MM.1S (cell line): ENCODE data around the gene CDK5RAP1.

Source experiments
- DNase-seq: peaks from one replicate; pipeline ENCODE4 v3.0.0-alpha.2; 2015
- H2AFZ ChIP-seq: fragments of 300-600 bp; sonication (generic); 2 replicates; pipeline ENCODE4 v1.6.0; 2016; ENCODE audit warnings: antibody characterized with exemption, low read length
- H3F3A ChIP-seq: fragments of 300-600 bp; sonication (generic); 2 replicates; pipeline ENCODE4 v1.6.1; 2016; ENCODE audit warnings: mild to moderate bottlenecking, antibody characterized with exemption, low read length, moderate library complexity, mixed read lengths; ENCODE audit not compliant: insufficient read depth
- H3K27ac ChIP-seq: fragments of 300-600 bp; sonication (generic); 2 replicates; pipeline ENCODE4 v1.5.1; 2016; ENCODE audit warnings: mild to moderate bottlenecking, low read length
- H3K27me3 ChIP-seq: fragments of 300-600 bp; sonication (generic); replicated peaks from 2 replicates; pipeline ENCODE4 v1.6.0; 2016; ENCODE audit warnings: low read length; ENCODE audit not compliant: insufficient read depth
- H3K36me3 ChIP-seq: fragments of 300-600 bp; sonication (generic); replicated peaks from 2 replicates; pipeline ENCODE4 v1.6.1; 2016; ENCODE audit warnings: mild to moderate bottlenecking, low read length, mixed read lengths; ENCODE audit not compliant: insufficient read depth
- H3K4me1 ChIP-seq: fragments of 300-600 bp; sonication (generic); 2 replicates; pipeline ENCODE4 v1.6.1; 2016; ENCODE audit warnings: low read length, mixed read lengths
- H3K4me2 ChIP-seq: fragments of 300-600 bp; sonication (generic); 2 replicates; pipeline ENCODE4 v1.6.0; 2016; ENCODE audit warnings: low read depth, low read length
- H3K4me3 ChIP-seq: fragments of 300-600 bp; sonication (generic); 2 replicates; pipeline ENCODE4 v1.5.1; 2016; ENCODE audit warnings: low read length, mixed read lengths
- H3K79me2 ChIP-seq: fragments of 300-600 bp; sonication (generic); 2 replicates; pipeline ENCODE4 v1.6.1; 2016; ENCODE audit warnings: mixed run types, low read length, mixed read lengths
- H3K9ac ChIP-seq: fragments of 300-600 bp; sonication (generic); 2 replicates; pipeline ENCODE4 v1.6.1; 2016; ENCODE audit warnings: low read length, mixed read lengths
- H3K9me2 ChIP-seq: fragments of 300-600 bp; sonication (generic); replicated peaks from 2 replicates; pipeline ENCODE4 v1.6.1; 2016; ENCODE audit warnings: mild to moderate bottlenecking, low read length, mixed read lengths; ENCODE audit not compliant: insufficient read depth
- H3K9me3 ChIP-seq: fragments of 300-600 bp; sonication (generic); replicated peaks from 2 replicates; pipeline ENCODE4 v1.6.1; 2016; ENCODE audit warnings: mild to moderate bottlenecking, low read length, mixed read lengths; ENCODE audit not compliant: insufficient read depth
- H4K20me1 ChIP-seq: fragments of 300-600 bp; sonication (generic); 2 replicates; pipeline ENCODE4 v1.6.1; 2016; ENCODE audit warnings: mild to moderate bottlenecking, low read length, moderate library complexity, mixed read lengths; ENCODE audit not compliant: insufficient read depth
- EZH2 ChIP-seq: fragments of 300-600 bp; sonication (generic); optimal IDR thresholded peaks from 2 replicates; pipeline ENCODE3; 2017; ENCODE audit warnings: low read depth, mild to moderate bottlenecking, antibody characterized with exemption, low read length, mixed read lengths
- EZH2phosphoT487 ChIP-seq: fragments of 300-600 bp; sonication (generic); IDR thresholded peaks from 2 replicates; pipeline ENCODE4 v1.6.1; 2018; ENCODE audit warnings: antibody characterized with exemption, low read length
- TF ChIP-seq, protein P1 (sequence below): fragments of 300-600 bp; sonication (generic); IDR thresholded peaks from 2 replicates; pipeline ENCODE4 v1.5.1; 2016; ENCODE audit warnings: antibody characterized with exemption, low read length, mixed read lengths

Gene CDK5RAP1

DNA sequence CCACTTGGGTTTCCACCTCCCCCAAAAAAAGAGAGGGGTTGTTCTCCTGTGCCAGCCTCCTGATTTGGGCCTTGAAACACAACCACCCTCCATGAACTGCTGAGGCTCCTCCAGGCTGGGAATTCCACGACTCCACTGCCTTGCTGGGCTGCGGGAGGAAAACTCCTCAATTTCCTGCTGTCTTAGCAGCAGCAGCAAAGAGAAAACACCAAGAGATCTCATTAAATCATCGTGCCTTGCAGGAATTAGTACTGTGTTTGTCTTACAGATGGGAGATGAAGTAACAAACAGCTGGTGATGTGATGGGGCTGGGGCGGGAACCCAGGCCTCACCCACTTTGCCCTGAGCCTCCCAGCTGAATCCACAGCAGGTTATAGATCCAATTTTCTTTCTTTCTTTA is 89.3 kb downstream of the CDK5RAP1 start:
- Histone ChIP-seq H3K9ac (no peak overlapping the region), H3K4me2 (no peak overlapping the region), H3K9me3 (no peaks in the 10 kb centered on the region), H3K9me2 (no peaks in the 10 kb centered on the region), H3K4me1 (no peaks in the 10 kb centered on the region), H2AFZ (no peak overlapping the region), H3K79me2 (no peaks in the 10 kb centered on the region), H4K20me1 (no peaks in the 10 kb centered on the region), H3K4me3 (no peak overlapping the region), H3K27ac (no peak overlapping the region), H3K27me3 (peaks cover 4% of the 10 kb centered on the region; the same call in 1 of the 2 replicates), H3K36me3 (no peaks in the 10 kb centered on the region), H3F3A (no peaks in the 10 kb centered on the region)
- no peak for DNase-seq
- no peak for TF ChIP-seq EZH2phosphoT487
- TF ChIP-seq, protein P1, sequence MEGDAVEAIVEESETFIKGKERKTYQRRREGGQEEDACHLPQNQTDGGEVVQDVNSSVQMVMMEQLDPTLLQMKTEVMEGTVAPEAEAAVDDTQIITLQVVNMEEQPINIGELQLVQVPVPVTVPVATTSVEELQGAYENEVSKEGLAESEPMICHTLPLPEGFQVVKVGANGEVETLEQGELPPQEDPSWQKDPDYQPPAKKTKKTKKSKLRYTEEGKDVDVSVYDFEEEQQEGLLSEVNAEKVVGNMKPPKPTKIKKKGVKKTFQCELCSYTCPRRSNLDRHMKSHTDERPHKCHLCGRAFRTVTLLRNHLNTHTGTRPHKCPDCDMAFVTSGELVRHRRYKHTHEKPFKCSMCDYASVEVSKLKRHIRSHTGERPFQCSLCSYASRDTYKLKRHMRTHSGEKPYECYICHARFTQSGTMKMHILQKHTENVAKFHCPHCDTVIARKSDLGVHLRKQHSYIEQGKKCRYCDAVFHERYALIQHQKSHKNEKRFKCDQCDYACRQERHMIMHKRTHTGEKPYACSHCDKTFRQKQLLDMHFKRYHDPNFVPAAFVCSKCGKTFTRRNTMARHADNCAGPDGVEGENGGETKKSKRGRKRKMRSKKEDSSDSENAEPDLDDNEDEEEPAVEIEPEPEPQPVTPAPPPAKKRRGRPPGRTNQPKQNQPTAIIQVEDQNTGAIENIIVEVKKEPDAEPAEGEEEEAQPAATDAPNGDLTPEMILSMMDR: no peak
- no peak for TF ChIP-seq EZH2

- no peak overlapping the region for H3K27ac ChIP-seq
- no peaks in the 10 kb centered on the region for H3K27me3 ChIP-seq
- TF ChIP-seq, protein P1: no peak
- TF ChIP-seq EZH2phosphoT487: no peak
- no peak for TF ChIP-seq EZH2
- H3K9ac ChIP-seq: no peak overlapping the region
- H3F3A ChIP-seq: no peaks in the 10 kb centered on the region
- no peaks in the 10 kb centered on the region for H3K9me3 ChIP-seq
- no peak overlapping the region for H3K4me3 ChIP-seq
- H3K36me3 ChIP-seq: no peaks in the 10 kb centered on the region
- H2AFZ ChIP-seq: no peak overlapping the region
- no peak overlapping the region for H3K4me2 ChIP-seq
- no peaks in the 10 kb centered on the region for H3K4me1 ChIP-seq
- DNase-seq: no peak
- no peaks in the 10 kb centered on the region for H4K20me1 ChIP-seq
- no peaks in the 10 kb centered on the region for H3K79me2 ChIP-seq
- no peaks in the 10 kb centered on the region for H3K9me2 ChIP-seq
Measured at GRCh38 chr20:33311011-33311410, 90.3 kb downstream of the CDK5RAP1 start.

GRCh38 chr20:33310327-33310899 is 90.9 kb downstream of the CDK5RAP1 start:
- Histone ChIP-seq H3K36me3 (no peaks in the 10 kb centered on the region), H3K27me3 (peaks cover 5% of the 10 kb centered on the region; the same call in 1 of the 2 replicates), H3K4me2 (no peak overlapping the region), H2AFZ (no peak overlapping the region), H3K4me1 (no peaks in the 10 kb centered on the region), H3K9me2 (no peaks in the 10 kb centered on the region), H3K9ac (no peak overlapping the region), H3K79me2 (no peaks in the 10 kb centered on the region), H3F3A (no peaks in the 10 kb centered on the region), H4K20me1 (no peaks in the 10 kb centered on the region), H3K9me3 (no peaks in the 10 kb centered on the region), H3K27ac (no peak overlapping the region), H3K4me3 (no peak overlapping the region)
- no peak for DNase-seq
- TF ChIP-seq EZH2phosphoT487: no peak
- TF ChIP-seq, protein P1: no peak
- TF ChIP-seq EZH2: no peak
